Epithelial cell of prostate (primary cell): Measurements from ENCODE around the gene APEX1.
"Not testable (repeated sequence)": the region's sequence is repeated elsewhere in the genome, so short reads cannot be mapped to it uniquely, and the experiment has no call there.

ENCODE experiments used
- DNase-seq: peaks from one replicate; pipeline ENCODE4 v3.0.0-alpha.2; 2011; ENCODE audit warnings: low read depth, low spot score
- H3K27ac ChIP-seq: fragments of 450-650 bp; 2 replicates; pipeline ENCODE4 v1.5.1; 2017; ENCODE audit warnings: mild to moderate bottlenecking

The APEX1 gene

DNA sequence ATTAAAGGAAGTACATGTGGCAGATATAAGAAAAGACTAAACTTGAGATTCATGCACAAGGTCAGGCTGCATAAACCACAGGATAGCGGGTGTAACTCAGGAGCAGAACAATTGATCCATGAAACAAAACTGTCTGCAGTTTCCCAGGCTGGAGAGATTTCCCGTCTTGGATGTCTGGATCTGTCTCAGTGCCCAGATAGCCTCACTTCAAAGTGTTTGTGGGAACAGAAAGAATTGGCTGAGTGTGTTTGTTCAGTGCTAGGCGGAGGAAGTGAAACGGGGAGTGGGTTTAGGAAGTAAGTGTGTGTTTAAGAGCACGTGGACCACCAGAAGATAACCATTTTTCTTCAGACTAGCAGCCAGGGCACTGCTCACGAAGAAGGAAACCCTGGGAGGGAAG, 48.9 kb downstream of the APEX1 start:
- no peak overlapping the region for H3K27ac ChIP-seq
- no peak for DNase-seq

GRCh38 chr14:20506276-20506675, 51.2 kb downstream of the APEX1 start:
- H3K27ac ChIP-seq, result not testable (repeated sequence)

GRCh38 chr14:20506752-20507151, 51.7 kb downstream of the APEX1 start:
- DNase-seq, H3K27ac ChIP-seq: not testable (repeated sequence)

More at GRCh38 chr14:20506276-20506675, 51.2 kb downstream of the APEX1 start:
- not testable (repeated sequence) for DNase-seq
